A549 (cell line): ENCODE data around the gene DGAT2. TPM values are rescaled to one million over a fixed set of nuclear protein-coding genes. Genes with fewer than 3 reads are reported as not detected.

Source experiments
- ATAC-seq, 2 experiments: fragments of 200-7000 bp in 1 of 2; fragments of >200 bp in 1 of 2; cut with Nextera tagmentation in 1 of 2; cut with Tn5 transposase in 1 of 2; 3 replicates each; pipeline versions ENCODE4 v1.8.0 to v1.9.1; 2018 to 2020; ENCODE audit warnings: mild to moderate bottlenecking in 1 of 2, moderate library complexity in 1 of 2
- CTCF ChIA-PET: fragments of 300-600 bp; sonication (Branson Sonifier 250); formaldehyde crosslinking; extraction: SDS; loops from one replicate; lab custom pipeline; 2021; ENCODE audit warnings: antibody characterized with exemption, inconsistent platforms; lab: Yijun Ruan, JAX
- POLR2A ChIA-PET: fragments of 350-600 bp; formaldehyde crosslinking; extraction: SDS; loops from one replicate; lab custom pipeline; 2021; ENCODE audit warnings: antibody characterized with exemption, inconsistent platforms; lab: Yijun Ruan, JAX
- DNase-seq, 2 experiments: peaks; one replicate each; pipeline versions ENCODE4 v3.0.0 to v3.0.0-alpha.2; 2011 to 2016; ENCODE audit warnings: low read depth in 1 of 2, low spot score in 1 of 2
- FAIRE-seq: peaks from 2 replicates; lab custom pipeline; 2011; peaks lifted over from hg19 to GRCh38; lab: Jason Lieb, UNC
- H3K27ac ChIP-seq, 2 experiments: fragments of >200 bp; sonication (Bioruptor Twin); formaldehyde crosslinking; 3 replicates each; pipeline ENCODE4 v1.5.1; 2016 to 2017
- H3K4me1 ChIP-seq: fragments of >200 bp; sonication (Bioruptor Twin); formaldehyde crosslinking; 3 replicates; pipeline ENCODE4 v1.6.1; 2016
- H3K4me2 ChIP-seq: fragments of >200 bp; sonication (Bioruptor Twin); formaldehyde crosslinking; 3 replicates; pipeline ENCODE4 v1.6.1; 2016
- H3K4me3 ChIP-seq: fragments of >200 bp; sonication (Bioruptor Twin); formaldehyde crosslinking; 3 replicates; pipeline ENCODE4 v1.5.1; 2016
- H3K9me3 ChIP-seq: fragments of >200 bp; sonication (Bioruptor Twin); formaldehyde crosslinking; 3 replicates; pipeline ENCODE4 v1.6.1; 2016
- BCL3 ChIP-seq: fragments of >200 bp; sonication (Bioruptor Twin); formaldehyde crosslinking; IDR thresholded peaks from 3 replicates; pipeline ENCODE4 v1.6.1; 2016
- BHLHE40 ChIP-seq: IDR thresholded peaks from 2 replicates; pipeline ENCODE4 v1.6.1; 2012; ENCODE audit warnings: low read depth, low read length, inconsistent platforms
- CBX8 ChIP-seq: fragments of 200-600 bp; sonication (generic); IDR thresholded peaks from 2 replicates; pipeline ENCODE4 v1.6.1; 2016
- CHD2 ChIP-seq: fragments of 150-350 bp; IDR thresholded peaks from 2 replicates; pipeline ENCODE4 v1.6.1; 2014; ENCODE audit warnings: low read length; ENCODE audit not compliant: partially characterized antibody
- CTCF ChIP-seq: fragments of >200 bp; sonication (Bioruptor Twin); formaldehyde crosslinking; IDR thresholded peaks from 3 replicates; pipeline ENCODE4 v1.5.1; 2016
- ELK1 ChIP-seq: fragments of 150-350 bp; IDR thresholded peaks from 2 replicates; pipeline ENCODE4 v1.6.1; 2014; ENCODE audit warnings: low read depth, mild to moderate bottlenecking, low read length
- EP300 ChIP-seq, 2 experiments: fragments of >200 bp; sonication (Bioruptor Twin); formaldehyde crosslinking; IDR thresholded peaks; 2 replicates in 1 of 2; 3 replicates in 1 of 2; pipeline ENCODE4 v1.6.1; 2016 to 2017
- FOSL2 ChIP-seq, 2 experiments: fragments of 450-650 bp in 1 of 2; fragments of >200 bp in 1 of 2; sonication (Bioruptor Twin) in 1 of 2; formaldehyde crosslinking; IDR thresholded peaks; 2 replicates each; pipeline versions ENCODE4 v1.5.0 to v1.6.1; 2016 to 2020; ENCODE audit warnings: mild to moderate bottlenecking in 1 of 2, moderate library complexity in 1 of 2
- HEYL ChIP-seq: fragments of 250-450 bp; sonication (Bioruptor Pico); IDR thresholded peaks from 2 replicates; pipeline ENCODE4 v1.8.0; 2021; ENCODE audit warnings: mild to moderate bottlenecking, moderate library complexity
- HMGXB4 ChIP-seq: fragments of 250-450 bp; sonication (Bioruptor Pico); IDR thresholded peaks from 2 replicates; pipeline ENCODE4 v1.5.0; 2021; ENCODE audit warnings: mild to moderate bottlenecking, moderate library complexity, borderline replicate concordance
- JUN ChIP-seq, 2 experiments: fragments of >200 bp; sonication (Bioruptor Twin); formaldehyde crosslinking; IDR thresholded peaks; 2 replicates in 1 of 2; 3 replicates in 1 of 2; pipeline ENCODE4 v1.6.1; 2016 to 2017
- JUNB ChIP-seq: fragments of >200 bp; sonication (Bioruptor Twin); formaldehyde crosslinking; IDR thresholded peaks from 2 replicates; pipeline ENCODE4 v1.6.1; 2016
- MAX ChIP-seq: IDR thresholded peaks from 2 replicates; pipeline ENCODE4 v1.6.1; 2012
- NPAS2 ChIP-seq: fragments of 250-450 bp; sonication (Bioruptor Pico); IDR thresholded peaks from 2 replicates; pipeline ENCODE4 v1.8.0; 2022; ENCODE audit warnings: mild to moderate bottlenecking, moderate library complexity, borderline replicate concordance
- NR3C1 ChIP-seq: fragments of >200 bp; sonication (Bioruptor Twin); formaldehyde crosslinking; IDR thresholded peaks from 3 replicates; pipeline ENCODE4 v1.6.1; 2017
- PHF8 ChIP-seq: fragments of 200-600 bp; sonication (generic); IDR thresholded peaks from 2 replicates; pipeline ENCODE4 v1.6.1; 2016; ENCODE audit warnings: low read depth, mild to moderate bottlenecking, antibody characterized with exemption, moderate library complexity, borderline replicate concordance
- POLR2A ChIP-seq: IDR thresholded peaks from 2 replicates; pipeline ENCODE4 v1.6.1; 2012; ENCODE audit warnings: mild to moderate bottlenecking, low read length
- RCOR1 ChIP-seq: fragments of 150-350 bp; IDR thresholded peaks from 2 replicates; pipeline ENCODE4 v1.6.1; 2014; ENCODE audit warnings: antibody characterized with exemption, low read length, low read depth
- RFX5 ChIP-seq: fragments of 450-650 bp; IDR thresholded peaks from 2 replicates; pipeline ENCODE4 v1.7.1; 2014; ENCODE audit warnings: antibody characterized with exemption, mild to moderate bottlenecking, moderate library complexity
- RNF2 ChIP-seq: fragments of 200-600 bp; sonication (generic); IDR thresholded peaks from 2 replicates; pipeline ENCODE4 v1.6.1; 2016; ENCODE audit warnings: low read depth, mild to moderate bottlenecking, antibody characterized with exemption, moderate library complexity, borderline replicate concordance
- SMC3 ChIP-seq: fragments of >200 bp; sonication (Bioruptor Twin); formaldehyde crosslinking; IDR thresholded peaks from 3 replicates; pipeline ENCODE4 v1.6.1; 2018; ENCODE audit warnings: inconsistent platforms
- SREBF2 ChIP-seq: fragments of 450-650 bp; IDR thresholded peaks from 2 replicates; pipeline ENCODE4 v1.6.1; 2014; ENCODE audit warnings: mild to moderate bottlenecking, moderate library complexity
- TFCP2L1 ChIP-seq: fragments of 250-450 bp; sonication (Bioruptor Pico); IDR thresholded peaks from 2 replicates; pipeline ENCODE4 v1.5.0; 2021; ENCODE audit warnings: mild to moderate bottlenecking
- ZFP36 ChIP-seq: fragments of 450-650 bp; IDR thresholded peaks from 2 replicates; pipeline ENCODE4 v1.6.1; 2014; ENCODE audit warnings: borderline replicate concordance; ENCODE audit not compliant: partially characterized antibody
- ZSCAN20 ChIP-seq: fragments of 250-450 bp; sonication (Bioruptor Pico); IDR thresholded peaks from 2 replicates; pipeline ENCODE4 v1.8.0; 2022; ENCODE audit warnings: mild to moderate bottlenecking, moderate library complexity
- WGBS: methylation state at CpG from one replicate; pipeline ENCODE4 v1.1.6; 2017; ENCODE audit errors: missing lambda C conversion rate; 5-methylcytosine and 5-hydroxymethylcytosine counted together
- polyA plus RNA-seq, 4 experiments: library from polyadenylated mRNA; depleted of rRNA in 3 of 4; stranded (reverse); fragments of >200 nt; fragmentation: RNase III in 1 of 4; extraction: RNeasy Plus Mini Kit Qiagen cat#74134 plus additional on column Dnase treatment in 1 of 4; gene quantifications; 2 replicates in 3 of 4; 3 replicates in 1 of 4; pipeline ENCODE4 v1.2.3, GENCODE V29; 2011 to 2017

The DGAT2 gene
- polyA plus RNA-seq, 2 of the 4 experiments (the other 2 are of a cell fraction): 1.6 to 1.9 TPM

- TF ChIP-seq SREBF2 (no peak), NR3C1 (no peak), SMC3 (no peak), RCOR1 (no peak)
- TF ChIP-seq, all 56 proteins: peak for 0
These were observed 45.9 kb upstream of the DGAT2 start (continued) for GRCh38 chr11:75722669-75723042.

GRCh38 chr11:75725547-75726320 lies 42.8 kb upstream of the DGAT2 start:
- TF ChIP-seq RCOR1 (no peak), EP300 (IDR thresholded peaks at IDR 0.05) (no peak), RNF2 (no peak), NPAS2 (CRISPR knock-in tag) (no peak), CTCF (no peak), PHF8 (no peak), HEYL (CRISPR knock-in tag) (no peak), JUNB (no peak), CHD2 (no peak), ZFP36 (no peak)
- Histone ChIP-seq H3K27ac (no peak overlapping the region), H3K9me3 (no peaks in the 10 kb centered on the region), H3K4me3 (no peak overlapping the region), H3K4me1 (no peaks in the 10 kb centered on the region), H3K4me2 (no peak overlapping the region)
- FAIRE-seq: no peak
- ATAC-seq: no peak
- WGBS: 72% methylated on average over 13 of the region's 13 CpGs
- ChIA-PET POLR2A (no interaction called here), CTCF (interaction anchor here (0.6 to 1.8 kb wide), 6 partner anchors 11 to 426 kb away, joined by 3 to 6 read pairs (median 4); no protein-coding TSS in a partner anchor)
- no peak for DNase-seq

GRCh38 chr11:75728992-75729391 lies 39.6 kb upstream of the DGAT2 start:
- H3K27ac ChIP-seq: no peak overlapping the region
- ChIA-PET CTCF (interaction anchor here (2.8 kb wide), 1 partner anchor 74 kb away, joined by 7 read pairs; no protein-coding TSS in a partner anchor), POLR2A (no interaction called here)
- H3K4me1 ChIP-seq: no peaks in the 10 kb centered on the region
- FAIRE-seq (no peak), DNase-seq (no peak), ATAC-seq (no peak)
- no peak overlapping the region for H3K4me2 ChIP-seq
- WGBS: 93% methylated on average over 2 of the region's 2 CpGs
- no peak overlapping the region for H3K4me3 ChIP-seq
- TF ChIP-seq CBX8: no peak
- no peak for TF ChIP-seq HMGXB4
- TF ChIP-seq NR3C1: no peak
- no peak for TF ChIP-seq TFCP2L1 (CRISPR knock-in tag)
- no peak for TF ChIP-seq ELK1
- TF ChIP-seq JUN (IDR thresholded peaks at IDR 0.05): no peak
- no peak for TF ChIP-seq SREBF2
- no peak for TF ChIP-seq POLR2A
- no peak for TF ChIP-seq BHLHE40
- TF ChIP-seq CHD2: no peak
- no peak for TF ChIP-seq FOSL2 (IDR thresholded peaks at IDR 0.05)
- no peak for TF ChIP-seq FOSL2 (CRISPR knock-in tag; IDR thresholded peaks at IDR 0.05)
- TF ChIP-seq BCL3: no peak
- no peak for TF ChIP-seq RFX5
- no peak for TF ChIP-seq ZSCAN20
- TF ChIP-seq MAX: no peak
- no peaks in the 10 kb centered on the region for H3K9me3 ChIP-seq
